BLaER1 (cell line): ENCODE measurements around the gene PDSS2.

Source experiments
- H3K27ac ChIP-seq: shearing (Covaris generic); formaldehyde crosslinking; 2 replicates; pipeline ENCODE4 v1.8.1; 2022
- H3K27me3 ChIP-seq: shearing (Covaris generic); formaldehyde crosslinking; 2 replicates; pipeline ENCODE4 v1.8.1; 2022
- H3K36me3 ChIP-seq: shearing (Covaris generic); formaldehyde crosslinking; 2 replicates; pipeline ENCODE4 v1.8.1; 2022
- H3K4me1 ChIP-seq: shearing (Covaris generic); formaldehyde crosslinking; 2 replicates; pipeline ENCODE4 v1.8.1; 2022
- H3K4me2 ChIP-seq: shearing (Covaris generic); formaldehyde crosslinking; 2 replicates; pipeline ENCODE4 v1.8.1; 2022
- H3K4me3 ChIP-seq: shearing (Covaris generic); formaldehyde crosslinking; 2 replicates; pipeline ENCODE4 v1.8.1; 2022
- H3K9ac ChIP-seq: shearing (Covaris generic); formaldehyde crosslinking; 2 replicates; pipeline ENCODE4 v1.8.1; 2022
- H3K9me3 ChIP-seq: shearing (Covaris generic); formaldehyde crosslinking; 2 replicates; pipeline ENCODE4 v1.8.1; 2022
- H4K20me1 ChIP-seq: shearing (Covaris generic); formaldehyde crosslinking; 2 replicates; pipeline ENCODE4 v1.8.1; 2022
- Cebpa-rat ChIP-seq: shearing (Covaris generic); IDR thresholded peaks from 2 replicates; pipeline ENCODE4 v1.8.1; 2022

PDSS2 gene

DNA sequence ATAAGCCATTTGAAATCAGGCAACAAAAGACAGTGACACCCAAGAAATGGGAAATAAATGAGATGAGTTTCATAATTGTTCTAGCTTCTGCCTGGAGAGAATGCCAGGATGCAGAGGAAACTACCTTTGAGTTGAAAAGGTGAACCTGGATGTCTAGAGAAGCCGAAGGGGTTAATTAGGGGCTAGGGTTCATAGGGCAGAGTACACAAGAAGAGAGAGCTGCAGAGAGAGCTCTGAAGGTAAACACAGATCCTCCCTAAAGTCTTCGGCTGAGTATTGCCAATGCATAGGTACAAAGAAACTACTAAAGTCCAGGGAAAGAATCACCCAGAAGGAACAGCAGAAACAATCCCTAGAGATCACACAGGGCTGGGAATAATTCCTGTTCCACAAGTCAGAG is 224.4 kb downstream of the PDSS2 start:
- Histone ChIP-seq H3K4me3 (no peak overlapping the region), H3K9me3 (peaks cover 25% of the 10 kb centered on the region), H3K9ac (no peak overlapping the region), H3K4me2 (no peak overlapping the region), H3K27ac (no peak overlapping the region), H3K27me3 (no peaks in the 10 kb centered on the region), H3K4me1 (no peaks in the 10 kb centered on the region), H4K20me1 (no peaks in the 10 kb centered on the region), H3K36me3 (peaks cover 16% of the 10 kb centered on the region)
- no peak for TF ChIP-seq Cebpa-rat

GRCh38 chr6:107231243-107231642 is 228.1 kb downstream of the PDSS2 start:
- no peak overlapping the region for H3K4me3 ChIP-seq
- H3K36me3 ChIP-seq: peaks cover 2% of the 10 kb centered on the region; the same call in 1 of the 2 replicates
- no peaks in the 10 kb centered on the region for H3K27me3 ChIP-seq
- H3K9ac ChIP-seq: no peak overlapping the region
- no peaks in the 10 kb centered on the region for H3K4me1 ChIP-seq
- H4K20me1 ChIP-seq: no peaks in the 10 kb centered on the region
- no peak overlapping the region for H3K4me2 ChIP-seq
- H3K9me3 ChIP-seq: peaks cover 14% of the 10 kb centered on the region
- TF ChIP-seq Cebpa-rat: no peak
- H3K27ac ChIP-seq: no peak overlapping the region

- no peaks in the 10 kb centered on the region for H3K27me3 ChIP-seq
- H3K4me1 ChIP-seq: no peaks in the 10 kb centered on the region
- no peaks in the 10 kb centered on the region for H3K36me3 ChIP-seq
- H3K9me3 ChIP-seq: peaks cover 6% of the 10 kb centered on the region
- no peak overlapping the region for H3K27ac ChIP-seq
- no peaks in the 10 kb centered on the region for H4K20me1 ChIP-seq
- H3K4me2 ChIP-seq: no peak overlapping the region
- H3K4me3 ChIP-seq: no peak overlapping the region
- no peak for TF ChIP-seq Cebpa-rat
- H3K9ac ChIP-seq: no peak overlapping the region
Observed at GRCh38 chr6:107230448-107230847, 228.9 kb downstream of the PDSS2 start.

DNA sequence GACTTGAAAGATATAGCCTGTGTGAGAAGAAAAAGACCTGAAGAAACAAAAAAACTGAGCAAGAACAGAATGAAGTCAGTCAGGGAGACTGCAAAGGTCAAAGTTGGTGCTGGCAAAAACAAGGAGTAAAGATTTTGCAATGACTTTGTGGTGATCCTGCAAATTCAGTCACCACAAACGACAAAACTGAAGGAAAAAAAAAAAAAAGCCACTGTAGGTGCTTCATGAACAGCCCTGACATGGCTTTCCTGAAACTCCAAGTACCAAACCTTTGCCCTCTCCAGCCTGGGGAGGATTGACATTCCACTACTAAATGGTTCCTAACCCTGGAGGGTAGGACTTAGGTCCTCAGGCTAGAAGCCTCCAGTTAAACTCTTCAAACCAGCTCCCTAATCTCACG is 229.3 kb downstream of the PDSS2 start:
- H3K4me1 ChIP-seq: no peaks in the 10 kb centered on the region
- H4K20me1 ChIP-seq: no peaks in the 10 kb centered on the region
- H3K9me3 ChIP-seq: peaks cover 2% of the 10 kb centered on the region
- H3K27ac ChIP-seq: no peak overlapping the region
- H3K36me3 ChIP-seq: no peaks in the 10 kb centered on the region
- no peak overlapping the region for H3K4me3 ChIP-seq
- H3K27me3 ChIP-seq: no peaks in the 10 kb centered on the region
- H3K9ac ChIP-seq: no peak overlapping the region
- H3K4me2 ChIP-seq: no peak overlapping the region
- TF ChIP-seq Cebpa-rat: no peak

- Histone ChIP-seq H3K9me3 (no peaks in the 10 kb centered on the region), H3K36me3 (no peaks in the 10 kb centered on the region), H4K20me1 (no peaks in the 10 kb centered on the region), H3K4me2 (no peak overlapping the region), H3K9ac (no peak overlapping the region), H3K27me3 (no peaks in the 10 kb centered on the region), H3K27ac (no peak overlapping the region), H3K4me3 (no peak overlapping the region), H3K4me1 (no peaks in the 10 kb centered on the region)
- no peak for TF ChIP-seq Cebpa-rat
Observed at GRCh38 chr6:107228754-107229153, 230.6 kb downstream of the PDSS2 start.

GRCh38 chr6:107221519-107221918 is 237.8 kb downstream of the PDSS2 start:
- Histone ChIP-seq H3K9ac (no peak overlapping the region), H3K9me3 (no peaks in the 10 kb centered on the region), H3K4me1 (no peaks in the 10 kb centered on the region), H3K4me3 (no peak overlapping the region), H3K36me3 (no peaks in the 10 kb centered on the region), H3K4me2 (no peak overlapping the region), H3K27ac (no peak overlapping the region), H3K27me3 (no peaks in the 10 kb centered on the region), H4K20me1 (no peaks in the 10 kb centered on the region)
- no peak for TF ChIP-seq Cebpa-rat

- Histone ChIP-seq H3K36me3 (no peaks in the 10 kb centered on the region), H3K27me3 (no peaks in the 10 kb centered on the region)
- no peak for TF ChIP-seq Cebpa-rat
Observed at GRCh38 chr6:107219851-107220250, 239.5 kb downstream of the PDSS2 start.

DNA sequence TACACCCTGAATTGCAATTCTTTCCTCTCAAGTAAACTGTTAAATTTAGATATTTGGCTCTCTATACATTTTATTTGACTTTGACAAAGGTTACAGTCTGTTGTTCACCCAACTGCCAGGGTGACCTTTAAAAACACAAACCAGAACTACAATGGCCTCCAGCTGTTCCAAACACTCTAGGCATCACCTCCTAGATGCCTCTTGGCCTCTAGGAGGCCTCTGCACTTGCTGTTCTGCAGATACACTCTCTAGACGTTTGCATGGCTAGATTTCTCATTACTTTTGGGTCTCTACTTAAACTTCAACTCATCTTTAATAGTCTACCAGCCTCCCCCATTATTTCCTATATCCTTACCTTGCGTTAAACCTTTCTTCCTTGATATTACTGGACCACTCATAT is 241.2 kb downstream of the PDSS2 start:
- H3K27me3 ChIP-seq: no peaks in the 10 kb centered on the region
- H3K27ac ChIP-seq: no peak overlapping the region
- H3K4me2 ChIP-seq: no peak overlapping the region
- no peak overlapping the region for H3K4me3 ChIP-seq
- no peak for TF ChIP-seq Cebpa-rat
- no peaks in the 10 kb centered on the region for H3K36me3 ChIP-seq
- no peaks in the 10 kb centered on the region for H3K9me3 ChIP-seq
- H3K9ac ChIP-seq: no peak overlapping the region
- H3K4me1 ChIP-seq: no peaks in the 10 kb centered on the region
- H4K20me1 ChIP-seq: no peaks in the 10 kb centered on the region

More at GRCh38 chr6:107219851-107220250, 239.5 kb downstream of the PDSS2 start:
- Histone ChIP-seq H4K20me1 (no peaks in the 10 kb centered on the region), H3K4me2 (no peak overlapping the region), H3K9ac (no peak overlapping the region), H3K4me3 (no peak overlapping the region), H3K9me3 (no peaks in the 10 kb centered on the region), H3K27ac (no peak overlapping the region), H3K4me1 (no peaks in the 10 kb centered on the region)

GRCh38 chr6:107217248-107217647 is 242.1 kb downstream of the PDSS2 start:
- H4K20me1 ChIP-seq: no peaks in the 10 kb centered on the region
- no peaks in the 10 kb centered on the region for H3K27me3 ChIP-seq
- no peaks in the 10 kb centered on the region for H3K36me3 ChIP-seq

GRCh38 chr6:107216197-107216933 is 243.0 kb downstream of the PDSS2 start:
- H3K4me3 ChIP-seq: no peak overlapping the region
- H3K27ac ChIP-seq: no peak overlapping the region
- TF ChIP-seq Cebpa-rat: no peak
- no peaks in the 10 kb centered on the region for H3K9me3 ChIP-seq
- no peaks in the 10 kb centered on the region for H3K4me1 ChIP-seq
- H3K27me3 ChIP-seq: no peaks in the 10 kb centered on the region
- no peaks in the 10 kb centered on the region for H4K20me1 ChIP-seq
- no peak overlapping the region for H3K4me2 ChIP-seq
- H3K36me3 ChIP-seq: no peaks in the 10 kb centered on the region
- H3K9ac ChIP-seq: no peak overlapping the region

More at GRCh38 chr6:107217248-107217647, 242.1 kb downstream of the PDSS2 start:
- Histone ChIP-seq H3K4me1 (no peaks in the 10 kb centered on the region), H3K4me2 (no peak overlapping the region), H3K9ac (no peak overlapping the region), H3K27ac (no peak overlapping the region), H3K9me3 (no peaks in the 10 kb centered on the region), H3K4me3 (no peak overlapping the region)
- no peak for TF ChIP-seq Cebpa-rat
